ENCODE measurements around the gene KNL1.

The KNL1 gene

GRCh38 chr15:40618023-40618422 is 24.0 kb downstream of the KNL1 start:
- no peak overlapping the region for H3K27ac ChIP-seq (ENCODE audit: extremely low read depth, low read depth, low read length)
- ChIA-PET CTCF (no interaction called here), POLR2A (no interaction called here)
- H3K4me1 ChIP-seq (ENCODE audit: control insufficient read depth, insufficient read depth, low read length), result no peaks in the 10 kb centered on the region
- no peaks in the 10 kb centered on the region for H3K9me3 ChIP-seq (ENCODE audit: control insufficient read depth, insufficient read depth, low read depth, low read length)
- peaks cover 12 to 26% of the 10 kb centered on the region in 2 experiments for H3K36me3 ChIP-seq (ENCODE audit: control insufficient read depth in 2 of 2, insufficient read depth in 1 of 2, low read length in 2 of 2)
- TF ChIP-seq ZBTB7A (tag by site-specific recombination; IDR thresholded peaks at IDR 0.05; ENCODE audit: low read depth) (no peak), ZNF362 (tag by site-specific recombination; IDR thresholded peaks at IDR 0.05) (0 out of 2 replicates have a peak, but pooled peaks have one; percentile 1)
- no peak overlapping the region for H3K4me3 ChIP-seq (ENCODE audit: low read depth, low read length)

DNA sequence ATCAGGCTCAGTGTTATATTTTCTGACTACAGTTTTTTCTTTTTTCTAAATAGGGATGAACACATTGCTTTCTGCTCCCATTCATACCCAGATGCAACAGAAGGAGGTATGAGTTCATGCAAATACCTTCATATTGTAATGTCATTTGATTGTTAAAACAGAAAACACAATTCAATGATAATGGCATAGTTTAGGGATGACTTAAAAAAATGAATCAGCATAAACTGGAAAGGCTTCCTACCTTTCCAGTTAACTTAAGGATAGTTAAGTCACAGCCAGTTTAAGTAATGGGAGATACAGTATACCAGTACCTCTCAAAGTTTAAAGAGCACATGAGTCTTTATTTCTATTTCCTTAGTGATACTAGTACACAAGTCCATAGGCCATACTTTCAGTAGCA is 24.9 kb downstream of the KNL1 start:
- peaks cover 12 to 26% of the 10 kb centered on the region in 2 experiments for H3K36me3 ChIP-seq (ENCODE audit: control insufficient read depth in 2 of 2, insufficient read depth in 1 of 2, low read length in 2 of 2)
- H3K27ac ChIP-seq (ENCODE audit: extremely low read depth, low read depth, low read length), result no peak overlapping the region
- no peak overlapping the region for H3K4me3 ChIP-seq (ENCODE audit: low read depth, low read length)
- no peak for TF ChIP-seq SP7 (tag by site-specific recombination; IDR thresholded peaks at IDR 0.05)
- TF ChIP-seq ZNF521 (tag by site-specific recombination; IDR thresholded peaks at IDR 0.05), result no peak
- no peak for TF ChIP-seq ZNF473 (tag by site-specific recombination; IDR thresholded peaks at IDR 0.05)
- ChIA-PET POLR2A (no interaction called here), CTCF (no interaction called here)
- H3K4me1 ChIP-seq (ENCODE audit: control insufficient read depth, insufficient read depth, low read length), result no peaks in the 10 kb centered on the region
- H3K9me3 ChIP-seq (ENCODE audit: control insufficient read depth, insufficient read depth, low read depth, low read length), result no peaks in the 10 kb centered on the region

DNA sequence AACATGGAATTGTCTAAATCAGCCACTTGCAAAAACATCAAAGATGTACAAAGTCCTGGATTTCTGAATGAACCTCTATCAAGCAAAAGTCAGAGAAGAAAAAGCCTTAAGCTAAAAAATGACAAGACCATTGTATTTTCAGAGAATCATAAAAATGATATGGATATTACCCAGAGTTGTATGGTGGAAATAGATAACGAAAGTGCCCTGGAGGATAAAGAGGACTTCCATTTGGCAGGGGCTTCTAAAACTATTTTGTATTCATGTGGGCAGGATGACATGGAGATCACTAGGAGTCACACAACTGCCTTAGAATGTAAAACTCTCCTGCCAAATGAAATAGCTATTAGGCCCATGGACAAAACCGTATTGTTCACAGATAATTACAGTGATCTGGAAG is 29.3 kb downstream of the KNL1 start:
- ChIA-PET CTCF (interaction anchor here (0.6 kb wide), 1 partner anchor 91 kb away, joined by 4 read pairs; no protein-coding TSS in a partner anchor), POLR2A (no interaction called here)

More for the DNA sequence above, 29.3 kb downstream of the KNL1 start:
- Histone ChIP-seq H3K27ac (ENCODE audit: extremely low read depth, low read depth, low read length) (no peak overlapping the region), H3K4me3 (ENCODE audit: low read depth, low read length) (no peak overlapping the region), H3K36me3 (ENCODE audit: control insufficient read depth in 2 of 2, insufficient read depth in 1 of 2, low read length in 2 of 2) (peaks cover 12 to 26% of the 10 kb centered on the region in 2 experiments), H3K4me1 (ENCODE audit: control insufficient read depth, insufficient read depth, low read length) (no peaks in the 10 kb centered on the region), H3K9me3 (ENCODE audit: control insufficient read depth, insufficient read depth, low read depth, low read length) (no peaks in the 10 kb centered on the region)
- TF ChIP-seq BCL11B (tag by site-specific recombination; IDR thresholded peaks at IDR 0.05; ENCODE audit: low read depth) (no peak), ZNF791 (tag by site-specific recombination; IDR thresholded peaks at IDR 0.05) (no peak), ZNF354C (tag by site-specific recombination; IDR thresholded peaks at IDR 0.05; ENCODE audit: borderline replicate concordance, low read depth) (no peak), PRDM10 (tag by site-specific recombination; IDR thresholded peaks at IDR 0.05) (no peak), ZNF544 (tag by site-specific recombination; IDR thresholded peaks at IDR 0.05) (no peak), SCRT2 (tag by site-specific recombination; IDR thresholded peaks at IDR 0.05) (no peak), KLF8 (tag by site-specific recombination; IDR thresholded peaks at IDR 0.05) (no peak), ZSCAN18 (tag by site-specific recombination; IDR thresholded peaks at IDR 0.05) (no peak), SCRT1 (tag by site-specific recombination; IDR thresholded peaks at IDR 0.05; ENCODE audit: borderline replicate concordance) (no peak), ZNF121 (tag by site-specific recombination; IDR thresholded peaks at IDR 0.05) (no peak), ZNF335 (tag by site-specific recombination; conservative IDR thresholded peaks at IDR 0.05) (no peak), ZNF449 (tag by site-specific recombination; IDR thresholded peaks at IDR 0.05) (no peak), REPIN1 (tag by site-specific recombination; IDR thresholded peaks at IDR 0.05; ENCODE audit: low read depth) (no peak), ZNF202 (tag by site-specific recombination; IDR thresholded peaks at IDR 0.05; ENCODE audit: borderline replicate concordance) (no peak), ZNF514 (tag by site-specific recombination; IDR thresholded peaks at IDR 0.05) (no peak), ZNF626 (tag by site-specific recombination; IDR thresholded peaks at IDR 0.05) (no peak), ZNF670 (tag by site-specific recombination; IDR thresholded peaks at IDR 0.05; ENCODE audit: low read depth) (no peak), ZNF146 (tag by site-specific recombination; IDR thresholded peaks at IDR 0.05) (no peak), TRIM28 (IDR thresholded peaks at IDR 0.05; ENCODE audit: borderline replicate concordance, low read length) (no peak)

All from HEK293 (cell line).